ENCODE measurements around the gene LLGL2.

LLGL2 gene

DNA sequence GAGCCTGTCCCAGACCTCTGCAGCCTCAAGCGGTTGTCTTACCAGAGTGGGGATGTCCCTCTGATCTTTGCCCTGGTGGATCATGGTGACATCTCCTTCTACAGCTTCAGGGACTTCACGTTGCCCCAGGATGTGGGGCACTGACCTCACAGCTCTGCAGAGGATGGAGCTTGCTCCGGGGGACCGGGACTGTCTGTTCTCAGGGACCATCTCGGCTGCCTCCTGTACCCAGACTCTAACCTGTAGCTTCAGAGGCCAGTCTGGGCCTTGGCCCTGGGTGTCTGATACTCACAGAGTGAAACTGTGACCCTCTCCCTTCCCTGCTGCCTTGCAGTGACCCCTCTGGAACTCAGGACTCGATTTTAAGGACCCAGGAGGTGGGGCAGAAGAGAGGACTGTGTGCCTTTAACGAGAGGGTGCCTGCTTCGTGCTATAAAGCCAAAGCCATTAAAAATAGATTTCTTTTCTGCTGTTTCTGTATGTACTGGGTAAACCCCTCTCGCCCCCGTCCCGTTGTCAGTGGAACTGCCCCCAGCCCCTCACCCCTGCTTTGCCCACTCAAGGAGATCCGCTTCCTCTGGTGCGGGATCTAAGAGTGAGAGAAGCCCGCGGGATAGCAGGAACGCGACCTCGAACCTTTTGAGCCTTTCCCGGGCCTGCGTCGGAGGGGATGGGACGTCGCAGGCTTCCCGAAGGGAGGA, 1.1 kb upstream of the LLGL2 start:
- no peak overlapping the region for H3K4me3 ChIP-seq (ENCODE audit: low read depth, low read length)
- no peak for DNase-seq (ENCODE audit: low read depth)
- TF ChIP-seq, protein P1, sequence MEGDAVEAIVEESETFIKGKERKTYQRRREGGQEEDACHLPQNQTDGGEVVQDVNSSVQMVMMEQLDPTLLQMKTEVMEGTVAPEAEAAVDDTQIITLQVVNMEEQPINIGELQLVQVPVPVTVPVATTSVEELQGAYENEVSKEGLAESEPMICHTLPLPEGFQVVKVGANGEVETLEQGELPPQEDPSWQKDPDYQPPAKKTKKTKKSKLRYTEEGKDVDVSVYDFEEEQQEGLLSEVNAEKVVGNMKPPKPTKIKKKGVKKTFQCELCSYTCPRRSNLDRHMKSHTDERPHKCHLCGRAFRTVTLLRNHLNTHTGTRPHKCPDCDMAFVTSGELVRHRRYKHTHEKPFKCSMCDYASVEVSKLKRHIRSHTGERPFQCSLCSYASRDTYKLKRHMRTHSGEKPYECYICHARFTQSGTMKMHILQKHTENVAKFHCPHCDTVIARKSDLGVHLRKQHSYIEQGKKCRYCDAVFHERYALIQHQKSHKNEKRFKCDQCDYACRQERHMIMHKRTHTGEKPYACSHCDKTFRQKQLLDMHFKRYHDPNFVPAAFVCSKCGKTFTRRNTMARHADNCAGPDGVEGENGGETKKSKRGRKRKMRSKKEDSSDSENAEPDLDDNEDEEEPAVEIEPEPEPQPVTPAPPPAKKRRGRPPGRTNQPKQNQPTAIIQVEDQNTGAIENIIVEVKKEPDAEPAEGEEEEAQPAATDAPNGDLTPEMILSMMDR (IDR thresholded peaks at IDR 0.05; ENCODE audit: low read depth, low read length): no peak
- TF ChIP-seq, protein P2, sequence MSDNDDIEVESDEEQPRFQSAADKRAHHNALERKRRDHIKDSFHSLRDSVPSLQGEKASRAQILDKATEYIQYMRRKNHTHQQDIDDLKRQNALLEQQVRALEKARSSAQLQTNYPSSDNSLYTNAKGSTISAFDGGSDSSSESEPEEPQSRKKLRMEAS (IDR thresholded peaks at IDR 0.05; ENCODE audit: low read depth, low read length): no peak
- TF ChIP-seq POLR2A (IDR thresholded peaks at IDR 0.05; ENCODE audit: extremely low read depth, insufficient read length): no peak
- TF ChIP-seq MYC (IDR thresholded peaks at IDR 0.05; ENCODE audit: low read depth, low read length): no peak

DNA sequence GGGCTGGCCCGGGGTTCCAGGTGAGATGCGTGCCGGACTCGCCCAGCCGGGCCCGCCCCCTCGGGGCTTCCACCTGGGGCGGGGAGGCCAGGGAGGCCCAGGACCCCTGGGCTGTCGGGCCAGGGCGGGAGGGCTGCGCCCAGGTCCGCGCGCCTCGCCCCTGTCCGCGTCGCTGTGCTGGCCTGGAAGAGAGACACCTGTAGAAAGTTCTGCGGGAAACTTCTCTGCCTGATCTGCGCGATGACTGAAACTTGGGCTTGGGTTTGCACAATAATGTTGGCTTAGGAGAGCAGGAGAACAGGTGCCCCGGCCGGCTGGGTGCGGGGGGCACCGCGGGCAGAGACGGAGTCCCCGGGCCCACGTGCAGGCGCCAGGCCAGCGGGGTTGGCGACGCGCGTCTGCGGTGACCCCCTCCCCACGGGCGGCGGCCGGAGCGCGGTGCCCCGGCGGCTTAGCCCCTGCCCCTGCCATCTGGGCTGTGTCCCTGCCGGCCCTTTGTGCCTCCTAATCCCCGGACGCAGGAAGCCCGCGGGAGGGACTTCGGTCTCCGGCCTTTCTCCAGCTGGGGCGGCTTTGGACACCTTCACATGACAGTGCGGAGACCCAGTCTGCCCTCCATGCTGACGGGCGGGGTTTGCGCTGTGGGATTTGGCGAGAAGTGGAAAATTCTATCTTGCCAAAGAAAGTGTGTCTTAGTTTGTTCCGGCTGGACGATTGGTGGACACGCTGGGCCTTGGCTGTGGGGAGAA, 483 bp downstream of the LLGL2 start:
- H3K4me3 ChIP-seq (ENCODE audit: low read depth, low read length): peak overlapping the region; percentile 49
- DNase-seq (ENCODE audit: low read depth): no peak
- TF ChIP-seq MYC (IDR thresholded peaks at IDR 0.05; ENCODE audit: low read depth, low read length) (no peak), POLR2A (IDR thresholded peaks at IDR 0.05; ENCODE audit: extremely low read depth, insufficient read length) (no peak)
- TF ChIP-seq, protein P1 (IDR thresholded peaks at IDR 0.05; ENCODE audit: low read depth, low read length): no peak
- TF ChIP-seq, protein P2 (IDR thresholded peaks at IDR 0.05; ENCODE audit: low read depth, low read length): no peak

DNA sequence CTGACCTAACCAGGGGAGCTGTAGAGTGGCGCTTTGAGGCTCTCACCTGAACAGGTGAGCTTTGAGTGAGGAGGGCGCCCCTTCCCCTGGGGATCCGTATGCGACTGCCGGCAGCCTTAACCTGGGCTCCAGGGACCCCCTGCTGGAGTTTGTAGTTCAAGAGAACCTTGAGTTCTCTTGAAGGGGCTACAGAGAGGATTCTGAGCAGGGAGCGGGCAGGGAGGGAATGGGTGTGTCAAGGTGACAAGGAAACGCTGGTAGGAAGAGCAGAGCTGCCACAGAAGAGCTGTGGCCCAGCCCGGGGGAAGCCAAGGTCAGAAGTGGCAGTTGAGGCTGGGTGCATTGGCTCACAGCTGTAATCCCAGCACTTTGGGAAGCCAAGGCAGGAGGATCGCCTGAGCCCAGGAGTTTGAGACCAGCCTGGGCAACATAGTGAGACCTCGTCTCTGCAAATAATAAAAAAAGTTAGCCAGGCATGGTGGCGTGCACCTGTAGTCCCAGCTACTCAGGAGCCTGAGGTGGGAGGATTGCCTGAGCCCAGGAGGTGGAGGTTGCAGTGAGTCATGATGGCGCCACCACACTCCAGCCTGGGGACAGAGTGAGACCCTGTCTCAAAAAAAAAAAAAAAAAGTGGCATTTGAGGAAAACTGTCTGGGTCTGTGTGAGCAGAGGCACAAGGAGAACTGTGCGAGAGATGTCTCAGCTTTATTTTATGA, 1.2 kb downstream of the LLGL2 start:
- no peak for DNase-seq (ENCODE audit: low read depth)
- no peak overlapping the region for H3K4me3 ChIP-seq (ENCODE audit: low read depth, low read length)
- TF ChIP-seq, protein P1 (IDR thresholded peaks at IDR 0.05; ENCODE audit: low read depth, low read length): no peak
- TF ChIP-seq, protein P2 (IDR thresholded peaks at IDR 0.05; ENCODE audit: low read depth, low read length): no peak
- no peak for TF ChIP-seq POLR2A (IDR thresholded peaks at IDR 0.05; ENCODE audit: extremely low read depth, insufficient read length)
- no peak for TF ChIP-seq MYC (IDR thresholded peaks at IDR 0.05; ENCODE audit: low read depth, low read length)

DNA sequence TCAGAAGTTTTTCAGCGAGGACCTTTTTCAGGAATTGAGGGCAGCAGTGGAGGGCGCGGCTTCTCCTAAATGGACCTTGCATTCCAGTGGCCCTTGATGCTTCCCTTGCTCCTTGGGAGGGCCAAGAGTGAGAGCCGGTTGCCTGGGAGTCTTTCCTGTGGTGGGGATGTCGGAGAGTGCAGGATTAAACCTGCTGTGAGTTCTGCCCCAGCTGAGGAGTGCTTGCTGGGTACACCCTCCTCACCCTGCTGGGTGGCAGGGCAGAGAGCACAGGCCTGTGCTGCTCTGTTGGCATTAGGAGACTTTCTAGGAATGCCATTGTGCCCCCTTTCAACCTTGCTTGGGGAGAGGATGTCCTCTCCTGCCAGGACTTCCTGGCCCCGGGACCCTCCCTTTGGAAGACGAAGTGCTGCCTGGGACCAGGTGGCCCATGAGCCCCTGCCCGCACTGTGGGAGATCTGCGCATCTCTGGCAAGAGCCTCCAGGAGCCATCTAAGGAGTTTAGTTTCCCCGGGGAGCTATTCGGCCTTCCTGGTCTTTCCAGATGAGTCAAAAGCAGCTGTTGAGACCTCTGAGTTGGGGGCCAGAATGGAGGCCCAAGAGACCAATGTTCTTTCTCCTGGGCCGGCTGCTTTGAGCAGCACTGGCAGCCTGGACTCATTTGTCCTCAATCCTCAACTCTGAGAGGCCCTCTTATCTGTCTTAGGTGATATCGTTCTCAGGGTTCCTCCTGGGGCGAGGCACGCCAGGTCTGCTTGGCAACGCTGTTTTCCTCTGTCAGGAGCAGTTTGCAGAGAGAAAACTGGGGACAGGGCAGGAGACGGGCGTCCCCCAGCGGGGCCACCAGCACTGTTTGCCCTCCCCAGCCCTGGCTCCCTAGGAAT, 5.6 kb downstream of the LLGL2 start:
- DNase-seq (ENCODE audit: low read depth): no peak
- no peak for TF ChIP-seq POLR2A (IDR thresholded peaks at IDR 0.05; ENCODE audit: extremely low read depth, insufficient read length)
- TF ChIP-seq, protein P2 (IDR thresholded peaks at IDR 0.05; ENCODE audit: low read depth, low read length): no peak
- TF ChIP-seq MYC (IDR thresholded peaks at IDR 0.05; ENCODE audit: low read depth, low read length): no peak
- TF ChIP-seq, protein P1 (IDR thresholded peaks at IDR 0.05; ENCODE audit: low read depth, low read length): no peak
- H3K4me3 ChIP-seq (ENCODE audit: low read depth, low read length): no peak overlapping the region

DNA sequence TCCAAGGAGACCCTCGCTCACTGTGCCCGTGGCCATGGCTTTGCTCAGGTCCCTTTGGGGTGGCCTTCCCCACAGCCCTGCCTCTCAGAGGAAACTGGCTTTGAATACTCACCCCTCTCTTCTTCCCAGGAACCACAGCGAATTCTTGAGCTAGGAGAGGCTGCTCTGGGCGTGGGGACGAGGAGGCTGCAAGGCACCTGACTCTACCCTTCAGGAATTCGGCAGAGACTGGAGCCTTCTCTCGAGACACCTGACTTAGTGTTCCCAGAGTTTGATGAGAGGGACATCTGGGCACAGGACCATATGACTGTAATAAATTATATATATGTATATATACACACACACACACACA, 6.2 kb downstream of the LLGL2 start:
- no peak for DNase-seq (ENCODE audit: low read depth)
- TF ChIP-seq, protein P2 (IDR thresholded peaks at IDR 0.05; ENCODE audit: low read depth, low read length): no peak
- H3K4me3 ChIP-seq (ENCODE audit: low read depth, low read length): no peak overlapping the region

Measured in NB4 (cell line).